Aorta (tissue), 5 donors: ENCODE data around the gene FFAR1. TPM values are rescaled to one million over a fixed set of nuclear protein-coding genes. Genes with fewer than 3 reads are reported as not detected.
"Not testable (repeated sequence)": the region's sequence is repeated elsewhere in the genome, so short reads cannot be mapped to it uniquely, and the experiment has no call there.

ENCODE experiments used
- ATAC-seq: fragments of 200-7000 bp; cut with Tn5 transposase; one replicate; pipeline ENCODE4 v1.9.1; 2022; ENCODE audit warnings: moderate library complexity; ENCODE audit not compliant: low FRiP score
- DNase-seq, 2 donors: peaks; one replicate each; pipeline ENCODE4 v3.0.0-alpha.2; 2020
- H3K27ac ChIP-seq, 2 donors: one replicate each; pipeline ENCODE4 v1.5.1; 2013; ENCODE audit warnings: low read length in 2 of 2, mild to moderate bottlenecking in 2 of 2, moderate library complexity in 2 of 2, control low read depth in 1 of 2, inconsistent platforms in 1 of 2, low read depth in 1 of 2
- H3K27me3 ChIP-seq, 2 donors: one replicate each; pipeline ENCODE4 v1.6.1; 2013; ENCODE audit warnings: control low read depth in 1 of 2, low read length in 1 of 2, mild to moderate bottlenecking in 1 of 2, moderate library complexity in 1 of 2; ENCODE audit not compliant: insufficient read depth in 2 of 2, control insufficient read depth in 1 of 2
- H3K36me3 ChIP-seq, 2 donors: one replicate each; pipeline ENCODE4 v1.6.1; 2013; ENCODE audit warnings: control low read depth in 1 of 2, low read length in 1 of 2, mild to moderate bottlenecking in 1 of 2; ENCODE audit not compliant: insufficient read depth in 2 of 2, control insufficient read depth in 1 of 2
- H3K4me1 ChIP-seq, 2 donors: one replicate each; pipeline ENCODE4 v1.6.1; 2013; ENCODE audit warnings: low read length in 2 of 2, control low read depth in 1 of 2, mild to moderate bottlenecking in 1 of 2, moderate library complexity in 1 of 2; ENCODE audit not compliant: insufficient read depth in 2 of 2, control insufficient read depth in 1 of 2
- H3K4me3 ChIP-seq, 2 donors: one replicate each; pipeline ENCODE4 v1.5.1; 2013; ENCODE audit warnings: low read length in 2 of 2, control low read depth in 1 of 2, mild to moderate bottlenecking in 1 of 2
- H3K9me3 ChIP-seq: one replicate; pipeline ENCODE4 v1.6.1; 2013; ENCODE audit warnings: mild to moderate bottlenecking, low read length; ENCODE audit not compliant: control insufficient read depth
- WGBS, 2 donors: extraction: QIAGEN DNeasy Blood & Tissue Kit; methylation state at CpG; one replicate each; pipeline ENCODE4 v1.1.7; 2013; 5-methylcytosine and 5-hydroxymethylcytosine counted together
- intact Hi-C, 2 donors: fragments of 100-400 bp; cut with DNase I; formaldehyde crosslinking; loops; one replicate each; pipeline versions ENCODE4 v1.14.2 to v1.15.0; 2022
- polyA plus RNA-seq, 2 donors: library from polyadenylated mRNA; stranded (reverse); fragments of 200-250 nt; gene quantifications; one replicate each; pipeline ENCODE4 v1.2.3, GENCODE V29; 2013
- total RNA-seq, 2 donors: library from RNA; stranded (reverse); fragmentation: NEBNext Ultra II Directional; extraction: Animal tissue kit (Norgen Biotek cat#: 25700); gene quantifications; one replicate each; pipeline ENCODE4 v1.2.1, GENCODE V29; 2021
- donor health status: healthy with polysubstance abuse.
- donor health status: Bipolar disorder and iron deficiency.
- donor health status: DM: no; HTN: no; CAD: no.
- donor health status: DM: no; HTN: no; CAD: no.
- donor health status: DM: yes; HTN: yes; CAD: no.

Gene FFAR1
- total and polyA plus RNA-seq, 4 donors = not detected

DNA sequence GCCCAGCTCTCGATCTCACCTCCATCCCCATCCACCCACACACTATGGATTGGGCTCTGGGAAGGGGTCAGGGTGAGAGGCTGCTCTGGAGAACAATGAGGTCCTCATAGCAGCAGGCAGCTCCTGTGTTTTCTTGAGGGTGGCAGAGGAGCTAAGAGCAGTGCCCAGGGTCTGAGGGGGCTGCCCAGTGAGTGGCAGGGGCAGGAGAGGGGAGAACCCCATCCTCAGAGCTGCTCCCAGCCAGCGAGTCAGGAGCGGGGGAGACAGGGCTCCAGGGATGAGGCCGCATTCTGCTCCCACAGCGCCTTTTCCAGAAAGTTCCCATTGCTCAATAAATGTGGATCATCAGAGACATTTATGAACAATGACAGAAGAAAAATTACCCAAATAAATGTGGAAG, 12.4 kb downstream of the FFAR1 start:
- H3K4me3 ChIP-seq, ATAC-seq, H3K36me3 ChIP-seq, H3K27ac ChIP-seq, H3K9me3 ChIP-seq, DNase-seq, intact Hi-C loops, H3K4me1 ChIP-seq, H3K27me3 ChIP-seq: not testable (repeated sequence)
- WGBS, 2 donors = 93% methylated on average over 4 of the region's 5 CpGs; no CpG with 5 or more reads in 1 of the 2 donors

DNA sequence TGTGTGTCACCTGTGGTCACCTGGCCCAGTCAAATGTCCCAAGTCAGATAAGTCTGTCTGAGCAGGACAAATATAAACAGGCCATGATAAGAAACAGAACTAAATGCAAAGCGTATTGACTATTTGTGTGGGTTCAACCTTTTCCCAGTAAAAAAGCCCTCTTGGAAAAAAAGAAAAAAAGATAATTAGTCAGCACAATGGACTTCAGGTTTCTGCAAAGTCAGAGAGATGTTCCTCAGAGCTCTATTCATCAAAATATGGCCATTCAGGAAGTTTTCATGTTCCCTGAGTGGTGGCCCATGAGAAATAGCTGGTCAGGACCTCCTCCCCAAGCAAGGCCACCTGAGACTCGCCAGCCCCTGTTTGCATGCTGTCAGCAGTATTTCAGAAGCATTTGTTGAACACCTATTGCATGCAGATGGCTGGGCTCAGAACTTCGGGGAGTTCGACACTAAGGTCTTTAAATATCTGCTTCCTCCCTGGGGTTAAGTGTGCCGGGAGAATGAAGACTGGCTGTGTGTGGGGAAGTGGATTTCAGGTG, 13.2 kb downstream of the FFAR1 start:
- DNase-seq (no peak), ATAC-seq (no peak)
- Histone ChIP-seq H3K36me3 (no peaks in the 10 kb centered on the region), H3K9me3 (no peaks in the 10 kb centered on the region), H3K4me3 (no peak overlapping the region), H3K27ac (no peak overlapping the region), H3K27me3 (no peaks in the 10 kb centered on the region), H3K4me1 (no peaks in the 10 kb centered on the region)
- intact Hi-C loops = no loop called here
- WGBS, 2 donors = 41% methylated on average over 5 of the region's 5 CpGs; no CpG with 5 or more reads in 1 of the 2 donors

DNA sequence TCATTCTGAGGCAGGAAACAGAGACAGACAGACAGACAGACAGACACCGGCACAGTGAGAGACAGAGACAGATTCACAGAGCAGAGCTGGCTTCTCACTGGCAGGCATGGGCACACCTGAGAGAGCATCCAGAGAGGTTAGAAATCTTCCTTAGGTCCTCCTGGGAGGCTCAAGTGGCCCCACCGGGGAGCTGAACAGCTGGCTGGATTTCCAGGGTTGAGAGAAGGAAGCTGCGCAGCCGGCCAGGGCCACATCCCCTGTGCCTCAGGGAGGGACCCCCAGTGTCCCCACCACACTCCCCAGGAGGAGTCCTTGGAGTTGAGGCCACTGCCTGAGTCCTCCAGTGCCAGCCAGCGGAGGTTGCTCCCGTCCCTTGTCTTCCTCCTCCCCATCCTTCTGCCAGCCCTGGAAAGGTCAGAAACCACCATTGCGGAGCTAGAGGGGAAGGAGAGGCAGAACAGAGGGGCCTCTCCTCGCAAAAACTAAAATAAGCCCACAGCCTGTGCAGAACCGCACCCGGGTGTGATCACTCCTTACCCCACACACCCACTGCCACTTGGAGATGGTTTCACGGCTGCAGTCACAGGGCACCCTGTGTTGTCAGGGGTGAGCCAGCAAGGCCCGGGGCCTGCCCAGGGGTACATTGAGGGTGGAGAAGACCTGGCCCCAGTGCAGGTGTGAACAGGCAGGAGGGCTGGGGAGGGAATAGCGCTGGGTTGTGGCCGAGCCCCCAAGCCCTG, 14.7 kb downstream of the FFAR1 start:
- H3K27me3 ChIP-seq = no peaks in the 10 kb centered on the region
- no peak overlapping the region for H3K27ac ChIP-seq
- no peaks in the 10 kb centered on the region for H3K4me1 ChIP-seq
- ATAC-seq (no peak), DNase-seq (no peak)
- intact Hi-C loops = no loop called here
- 78% methylated on average over 14 of the region's 14 CpGs; no CpG with 5 or more reads in 1 of the 2 donors for WGBS, 2 donors
- H3K36me3 ChIP-seq = no peaks in the 10 kb centered on the region
- no peaks in the 10 kb centered on the region for H3K9me3 ChIP-seq
- no peak overlapping the region for H3K4me3 ChIP-seq

DNA sequence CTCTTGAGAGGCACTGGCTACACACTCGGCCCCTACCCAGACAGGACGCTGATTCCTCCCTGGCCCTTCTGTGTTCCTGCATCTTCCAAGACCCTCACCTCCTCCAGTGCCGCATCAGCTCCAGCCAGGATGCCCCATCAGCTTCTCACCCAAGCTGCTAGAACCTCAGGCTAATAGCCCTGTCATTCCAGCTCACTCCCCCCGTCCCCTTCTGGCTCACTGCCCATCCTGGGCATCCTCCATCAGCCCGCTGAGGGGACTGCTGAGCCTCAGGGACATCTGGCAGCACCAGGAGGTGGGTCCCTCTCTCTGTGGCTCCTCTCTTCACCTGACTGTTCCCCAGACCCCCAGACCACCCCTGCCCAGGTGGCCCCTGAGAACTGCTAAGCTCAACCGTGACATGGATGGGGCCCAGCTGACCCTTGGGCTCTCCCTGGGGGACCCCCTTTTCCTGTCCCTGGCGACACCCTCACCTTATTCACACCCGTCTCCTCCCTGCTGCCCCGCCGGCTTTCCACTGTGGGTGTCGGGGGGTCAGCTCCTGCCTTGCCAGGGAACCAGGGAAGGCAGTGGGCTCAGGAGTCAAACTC, 15.4 kb downstream of the FFAR1 start:
- Histone ChIP-seq H3K4me1 (no peaks in the 10 kb centered on the region), H3K4me3 (no peak overlapping the region), H3K9me3 (no peaks in the 10 kb centered on the region), H3K36me3 (no peaks in the 10 kb centered on the region), H3K27me3 (no peaks in the 10 kb centered on the region), H3K27ac (no peak overlapping the region)
- DNase-seq (no peak), ATAC-seq (peak; percentile 24)
- intact Hi-C loops = no loop called here
- WGBS, 2 donors = 71% methylated on average over 11 of the region's 11 CpGs; no CpG with 5 or more reads in 1 of the 2 donors

DNA sequence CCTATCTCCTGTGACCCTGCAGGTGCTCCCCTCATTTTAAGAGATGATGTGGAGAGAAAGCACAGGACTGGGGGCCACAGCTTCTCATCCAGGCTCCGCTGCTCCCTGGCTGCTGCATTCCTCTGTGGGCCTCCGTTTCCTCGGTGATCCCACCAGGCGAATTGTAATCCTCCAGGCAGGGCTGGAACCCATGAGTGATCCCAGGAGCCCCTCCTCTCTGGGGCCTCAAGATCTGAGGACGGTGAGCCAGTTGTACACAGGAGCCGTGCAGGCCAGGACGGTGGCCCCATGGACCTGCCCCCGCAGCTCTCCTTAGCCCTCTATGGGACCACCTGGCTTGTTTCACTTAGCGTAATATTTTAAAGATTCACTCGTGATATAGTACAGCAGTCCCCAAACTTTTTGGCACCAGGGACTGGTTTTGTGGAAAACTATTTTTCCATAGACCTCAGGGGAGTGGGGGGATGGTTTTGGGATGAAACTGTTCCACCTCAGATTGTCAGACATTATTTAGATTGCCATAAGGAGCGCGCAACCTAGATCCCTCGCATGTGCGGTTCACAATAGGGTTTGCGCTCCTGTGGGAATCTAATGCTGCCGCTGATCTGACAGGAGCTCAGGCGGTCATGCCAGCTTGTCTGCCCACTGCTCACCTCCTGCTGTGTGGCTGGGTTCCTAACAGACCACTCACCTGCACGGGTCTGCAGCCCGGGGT, 16.2 kb downstream of the FFAR1 start:
- H3K4me1 ChIP-seq = no peaks in the 10 kb centered on the region
- no peaks in the 10 kb centered on the region for H3K9me3 ChIP-seq
- no peak overlapping the region for H3K27ac ChIP-seq
- DNase-seq = no peak
- H3K27me3 ChIP-seq = no peaks in the 10 kb centered on the region
- 78% methylated on average over 19 of the region's 19 CpGs; no CpG with 5 or more reads in 1 of the 2 donors for WGBS, 2 donors
- no peaks in the 10 kb centered on the region for H3K36me3 ChIP-seq
- intact Hi-C loops = no loop called here
- no peak overlapping the region for H3K4me3 ChIP-seq
- no peak for ATAC-seq

DNA sequence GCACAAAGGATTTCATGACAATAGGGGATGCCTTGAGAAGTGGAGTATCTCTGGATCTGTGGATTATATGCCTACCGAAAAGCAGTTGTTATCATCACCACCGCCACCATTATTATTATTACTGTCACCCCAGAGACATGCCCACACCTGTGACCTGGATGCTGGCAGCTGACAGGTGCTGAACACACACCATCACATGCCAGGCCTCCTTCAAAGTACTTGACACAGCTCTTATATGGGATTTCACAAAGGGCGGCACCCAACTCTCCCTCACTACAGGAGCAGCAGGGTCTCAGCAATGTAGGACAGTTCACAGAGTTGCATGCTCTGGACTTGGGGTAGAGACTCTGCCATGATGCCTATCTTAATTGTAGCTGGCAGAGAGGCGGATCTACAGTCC, 17.6 kb downstream of the FFAR1 start:
- Histone ChIP-seq H3K4me3 (no peak overlapping the region), H3K27ac (no peak overlapping the region), H3K9me3 (no peaks in the 10 kb centered on the region), H3K36me3 (no peaks in the 10 kb centered on the region), H3K4me1 (no peaks in the 10 kb centered on the region), H3K27me3 (no peaks in the 10 kb centered on the region)
- intact Hi-C loops = no loop called here
- WGBS, 2 donors = 89% methylated on average over 4 of the region's 4 CpGs; no CpG with 5 or more reads in 1 of the 2 donors
- ATAC-seq (no peak), DNase-seq (no peak)

DNA sequence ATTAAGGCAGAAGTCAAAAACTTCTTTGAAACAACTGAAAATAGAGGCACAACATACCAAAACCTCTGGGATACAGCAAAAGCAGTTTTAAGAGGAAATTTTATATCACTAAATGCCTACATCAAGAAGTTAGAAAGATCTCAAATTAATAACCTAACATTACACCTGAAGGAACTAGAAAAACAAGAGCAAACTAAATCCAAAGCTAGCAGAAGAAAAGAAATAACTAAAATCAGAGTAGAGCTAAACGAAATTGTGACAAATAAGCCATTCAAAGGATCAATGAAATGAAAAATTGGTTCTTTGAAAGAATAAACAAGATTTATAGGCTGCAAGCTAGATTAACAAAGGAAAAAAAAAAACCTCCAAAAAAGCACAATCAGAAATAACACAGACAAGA, 20.7 kb downstream of the FFAR1 start:
- 62% methylated on average over 1 of the region's 1 CpG; no CpG with 5 or more reads in 1 of the 2 donors for WGBS, 2 donors
- H3K4me3 ChIP-seq = no peak overlapping the region
- ATAC-seq (no peak), DNase-seq (no peak)
- H3K27me3 ChIP-seq = no peaks in the 10 kb centered on the region
- H3K9me3 ChIP-seq = no peaks in the 10 kb centered on the region
- H3K36me3 ChIP-seq = no peaks in the 10 kb centered on the region
- H3K4me1 ChIP-seq = no peaks in the 10 kb centered on the region
- H3K27ac ChIP-seq = no peak overlapping the region
- intact Hi-C loops = no loop called here

DNA sequence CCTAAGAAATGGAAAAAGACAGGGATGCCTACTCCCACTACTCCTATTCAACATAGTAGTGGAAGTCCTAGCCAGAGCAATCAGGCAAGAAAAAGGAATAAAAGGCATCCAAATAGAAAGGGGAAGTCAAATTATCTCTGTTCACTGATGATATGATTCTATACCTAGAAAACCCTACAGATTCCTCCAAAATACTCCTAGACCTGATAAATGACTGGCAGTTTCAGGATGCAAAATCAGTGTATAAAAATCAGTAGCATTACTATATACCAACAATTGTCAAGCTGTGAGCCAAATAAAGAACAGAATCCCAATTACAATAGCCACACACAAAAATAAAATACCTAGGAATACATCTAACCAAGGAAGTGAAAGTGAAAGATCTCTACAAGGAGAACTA, 21.8 kb downstream of the FFAR1 start:
- intact Hi-C loops = no loop called here
- no peak for DNase-seq
- Histone ChIP-seq H3K9me3 (no peaks in the 10 kb centered on the region), H3K36me3 (no peaks in the 10 kb centered on the region), H3K4me3 (no peak overlapping the region), H3K4me1 (no peaks in the 10 kb centered on the region), H3K27ac (no peak overlapping the region), H3K27me3 (no peaks in the 10 kb centered on the region)
- ATAC-seq = no peak
